NT2/D1 (cell line): ENCODE measurements around the gene HCN2.
"Not testable (repeated sequence)": the region's sequence is repeated elsewhere in the genome, so short reads cannot be mapped to it uniquely, and the experiment has no call there.

Experiments used
- SUZ12 ChIP-seq: IDR thresholded peaks from 2 replicates; pipeline ENCODE4 v1.6.1; 2011; ENCODE audit not compliant: insufficient read length, insufficient read depth; ENCODE audit errors: extremely low read depth
- YY1 ChIP-seq: IDR thresholded peaks from 2 replicates; pipeline ENCODE4 v1.6.1; 2011; ENCODE audit not compliant: insufficient read length, insufficient read depth

- not testable (repeated sequence) for TF ChIP-seq SUZ12, YY1
Observed at GRCh38 chr19:621191-621590, 31.5 kb downstream of the HCN2 start.
